Activated CD8-positive, alpha-beta memory T cell treated with anti-CD3 and anti-CD28 coated beads, Interleukin-2, amount 50 U/mL, for 4 hours (primary cell): ENCODE measurements around the gene SERPINB12.

ENCODE experiments used
- DNase-seq: peaks from one replicate; pipeline ENCODE4 v3.0.0-alpha.2; 2020

The SERPINB12 gene

GRCh38 chr18:63604791-63605567 lies 62.8 kb downstream of the SERPINB12 start:
- DNase-seq, result no peak

GRCh38 chr18:63606526-63606925 lies 64.4 kb downstream of the SERPINB12 start:
- no peak for DNase-seq

- no peak for DNase-seq
Observed at GRCh38 chr18:63613420-63613819, 71.3 kb downstream of the SERPINB12 start.

GRCh38 chr18:63617049-63617914 lies 75.1 kb downstream of the SERPINB12 start:
- no peak for DNase-seq

GRCh38 chr18:63617915-63618234 lies 75.7 kb downstream of the SERPINB12 start:
- DNase-seq, result no peak
